ENCODE data around the gene STARD7.

GRCh38 chr2:96249654-96250053 lies 41.0 kb upstream of the STARD7 start:
- peak in 1 of 2 donors; percentile 7 for TF ChIP-seq EP300 (IDR thresholded peaks at IDR 0.05)
- TF ChIP-seq, protein P1, sequence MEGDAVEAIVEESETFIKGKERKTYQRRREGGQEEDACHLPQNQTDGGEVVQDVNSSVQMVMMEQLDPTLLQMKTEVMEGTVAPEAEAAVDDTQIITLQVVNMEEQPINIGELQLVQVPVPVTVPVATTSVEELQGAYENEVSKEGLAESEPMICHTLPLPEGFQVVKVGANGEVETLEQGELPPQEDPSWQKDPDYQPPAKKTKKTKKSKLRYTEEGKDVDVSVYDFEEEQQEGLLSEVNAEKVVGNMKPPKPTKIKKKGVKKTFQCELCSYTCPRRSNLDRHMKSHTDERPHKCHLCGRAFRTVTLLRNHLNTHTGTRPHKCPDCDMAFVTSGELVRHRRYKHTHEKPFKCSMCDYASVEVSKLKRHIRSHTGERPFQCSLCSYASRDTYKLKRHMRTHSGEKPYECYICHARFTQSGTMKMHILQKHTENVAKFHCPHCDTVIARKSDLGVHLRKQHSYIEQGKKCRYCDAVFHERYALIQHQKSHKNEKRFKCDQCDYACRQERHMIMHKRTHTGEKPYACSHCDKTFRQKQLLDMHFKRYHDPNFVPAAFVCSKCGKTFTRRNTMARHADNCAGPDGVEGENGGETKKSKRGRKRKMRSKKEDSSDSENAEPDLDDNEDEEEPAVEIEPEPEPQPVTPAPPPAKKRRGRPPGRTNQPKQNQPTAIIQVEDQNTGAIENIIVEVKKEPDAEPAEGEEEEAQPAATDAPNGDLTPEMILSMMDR (IDR thresholded peaks at IDR 0.05), result no peak

Measured in tibial nerve (tissue), 4 donors.